Kasumi-1 (cell line): ENCODE data around the gene FEM1B.

Source experiments
- DNase-seq, 2 experiments: peaks; one replicate each; lab custom pipeline; 2025; lab: John Stamatoyannopoulos, UW

Gene FEM1B

GRCh38 chr15:68285259-68285980, 7.9 kb downstream of the FEM1B start:
- no peak for DNase-seq

GRCh38 chr15:68286256-68286655, 8.7 kb downstream of the FEM1B start:
- no peak for DNase-seq

- DNase-seq: no peak
Measured at GRCh38 chr15:68289057-68289456, 11.5 kb downstream of the FEM1B start.

- no peak for DNase-seq
Measured at GRCh38 chr15:68289621-68290352, 12.2 kb downstream of the FEM1B start.

GRCh38 chr15:68290715-68291114, 13.2 kb downstream of the FEM1B start:
- DNase-seq: no peak

GRCh38 chr15:68292157-68292781, 14.7 kb downstream of the FEM1B start:
- no peak for DNase-seq

- DNase-seq: no peak
Measured at GRCh38 chr15:68292967-68293366, 15.4 kb downstream of the FEM1B start.

GRCh38 chr15:68295014-68295805, 17.7 kb downstream of the FEM1B start:
- no peak for DNase-seq

- DNase-seq: no peak
Measured at GRCh38 chr15:68298336-68298735, 20.8 kb downstream of the FEM1B start.

- no peak for DNase-seq
Measured at GRCh38 chr15:68298882-68299381, 21.4 kb downstream of the FEM1B start.

GRCh38 chr15:68299436-68299835, 21.9 kb downstream of the FEM1B start:
- no peak for DNase-seq

- DNase-seq: no peak
Measured at GRCh38 chr15:68300115-68300940, 22.8 kb downstream of the FEM1B start.

- peak; percentile 18 for DNase-seq
Measured at GRCh38 chr15:68301301-68301700, 23.8 kb downstream of the FEM1B start.

- DNase-seq: no peak
Measured at GRCh38 chr15:68302729-68303128, 25.2 kb downstream of the FEM1B start.

GRCh38 chr15:68303134-68303533, 25.6 kb downstream of the FEM1B start:
- DNase-seq: no peak

- no peak for DNase-seq
Measured at GRCh38 chr15:68303560-68304436, 26.3 kb downstream of the FEM1B start.

GRCh38 chr15:68304589-68305337, 27.2 kb downstream of the FEM1B start:
- no peak for DNase-seq

GRCh38 chr15:68305420-68305871, 27.9 kb downstream of the FEM1B start:
- no peak for DNase-seq
